Measurements from ENCODE around the gene GORASP2.

GORASP2 gene

GRCh38 chr2:170985407-170985806 is 56.4 kb downstream of the GORASP2 start:
- H3K36me3 ChIP-seq (ENCODE audit: insufficient read depth, low read depth, low read length), result peaks cover 18% of the 10 kb centered on the region
- no peak overlapping the region for H3K4me3 ChIP-seq (ENCODE audit: low read length)
- no peaks in the 10 kb centered on the region for H3K9me3 ChIP-seq (ENCODE audit: insufficient read depth, low read depth, low read length)
- peaks cover 8% of the 10 kb centered on the region; the same call in 1 of the 2 replicates for H3K4me1 ChIP-seq (ENCODE audit: insufficient read depth, low read length)
- no peak overlapping the region for H3K9ac ChIP-seq (ENCODE audit: low read depth, low read length)
- H3K27me3 ChIP-seq (ENCODE audit: insufficient read depth, low read length), result no peaks in the 10 kb centered on the region
- H3K27ac ChIP-seq (ENCODE audit: low read length), result no peak overlapping the region

GRCh38 chr2:170986566-170987258 is 57.7 kb downstream of the GORASP2 start:
- peaks cover 8% of the 10 kb centered on the region; the same call in 1 of the 2 replicates for H3K4me1 ChIP-seq (ENCODE audit: insufficient read depth, low read length)
- H3K27me3 ChIP-seq (ENCODE audit: insufficient read depth, low read length), result no peaks in the 10 kb centered on the region
- H3K9ac ChIP-seq (ENCODE audit: low read depth, low read length), result no peak overlapping the region
- peaks cover 30% of the 10 kb centered on the region for H3K36me3 ChIP-seq (ENCODE audit: insufficient read depth, low read depth, low read length)
- no peak overlapping the region for H3K4me3 ChIP-seq (ENCODE audit: low read length)
- no peaks in the 10 kb centered on the region for H3K9me3 ChIP-seq (ENCODE audit: insufficient read depth, low read depth, low read length)
- no peak overlapping the region for H3K27ac ChIP-seq (ENCODE audit: low read length)

- Histone ChIP-seq H3K4me3 (ENCODE audit: low read length) (no peak overlapping the region), H3K27ac (ENCODE audit: low read length) (no peak overlapping the region), H3K9ac (ENCODE audit: low read depth, low read length) (no peak overlapping the region), H3K4me1 (ENCODE audit: insufficient read depth, low read length) (no peaks in the 10 kb centered on the region), H3K27me3 (ENCODE audit: insufficient read depth, low read length) (no peaks in the 10 kb centered on the region), H3K9me3 (ENCODE audit: insufficient read depth, low read depth, low read length) (no peaks in the 10 kb centered on the region), H3K36me3 (ENCODE audit: insufficient read depth, low read depth, low read length) (peaks cover 72% of the 10 kb centered on the region)
These were observed 62.5 kb downstream of the GORASP2 start for GRCh38 chr2:170991398-170992182.

- Histone ChIP-seq H3K27me3 (ENCODE audit: insufficient read depth, low read length) (no peaks in the 10 kb centered on the region), H3K36me3 (ENCODE audit: insufficient read depth, low read depth, low read length) (peaks cover 75% of the 10 kb centered on the region), H3K9ac (ENCODE audit: low read depth, low read length) (no peak overlapping the region), H3K9me3 (ENCODE audit: insufficient read depth, low read depth, low read length) (no peaks in the 10 kb centered on the region), H3K4me3 (ENCODE audit: low read length) (no peak overlapping the region), H3K4me1 (ENCODE audit: insufficient read depth, low read length) (no peaks in the 10 kb centered on the region), H3K27ac (ENCODE audit: low read length) (no peak overlapping the region)
These were observed 67.3 kb downstream of the GORASP2 start for GRCh38 chr2:170996316-170996715.

GRCh38 chr2:170997893-170998597 is 69.0 kb downstream of the GORASP2 start:
- no peaks in the 10 kb centered on the region for H3K4me1 ChIP-seq (ENCODE audit: insufficient read depth, low read length)

GRCh38 chr2:170999654-171000053 is 70.6 kb downstream of the GORASP2 start:
- Histone ChIP-seq H3K36me3 (ENCODE audit: insufficient read depth, low read depth, low read length) (peaks cover 63% of the 10 kb centered on the region), H3K27ac (ENCODE audit: low read length) (no peak overlapping the region), H3K9ac (ENCODE audit: low read depth, low read length) (no peak overlapping the region), H3K27me3 (ENCODE audit: insufficient read depth, low read length) (no peaks in the 10 kb centered on the region), H3K9me3 (ENCODE audit: insufficient read depth, low read depth, low read length) (no peaks in the 10 kb centered on the region), H3K4me1 (ENCODE audit: insufficient read depth, low read length) (no peaks in the 10 kb centered on the region), H3K4me3 (ENCODE audit: low read length) (no peak overlapping the region)

More at GRCh38 chr2:170997893-170998597, 69.0 kb downstream of the GORASP2 start:
- no peak overlapping the region for H3K4me3 ChIP-seq (ENCODE audit: low read length)
- H3K27me3 ChIP-seq (ENCODE audit: insufficient read depth, low read length), result no peaks in the 10 kb centered on the region
- no peak overlapping the region for H3K27ac ChIP-seq (ENCODE audit: low read length)
- H3K9ac ChIP-seq (ENCODE audit: low read depth, low read length), result no peak overlapping the region
- no peaks in the 10 kb centered on the region for H3K9me3 ChIP-seq (ENCODE audit: insufficient read depth, low read depth, low read length)
- H3K36me3 ChIP-seq (ENCODE audit: insufficient read depth, low read depth, low read length), result peaks cover 65% of the 10 kb centered on the region

- peaks cover 77% of the 10 kb centered on the region for H3K36me3 ChIP-seq (ENCODE audit: insufficient read depth, low read depth, low read length)
- no peaks in the 10 kb centered on the region for H3K27me3 ChIP-seq (ENCODE audit: insufficient read depth, low read length)
- H3K9ac ChIP-seq (ENCODE audit: low read depth, low read length), result no peak overlapping the region
- H3K9me3 ChIP-seq (ENCODE audit: insufficient read depth, low read depth, low read length), result no peaks in the 10 kb centered on the region
- H3K27ac ChIP-seq (ENCODE audit: low read length), result no peak overlapping the region
- no peaks in the 10 kb centered on the region for H3K4me1 ChIP-seq (ENCODE audit: insufficient read depth, low read length)
- no peak overlapping the region for H3K4me3 ChIP-seq (ENCODE audit: low read length)
These were observed 75.3 kb downstream of the GORASP2 start for GRCh38 chr2:171004363-171004762.

- H3K27me3 ChIP-seq (ENCODE audit: insufficient read depth, low read length), result no peaks in the 10 kb centered on the region
- no peaks in the 10 kb centered on the region for H3K9me3 ChIP-seq (ENCODE audit: insufficient read depth, low read depth, low read length)
- H3K4me1 ChIP-seq (ENCODE audit: insufficient read depth, low read length), result no peaks in the 10 kb centered on the region
- no peak overlapping the region for H3K4me3 ChIP-seq (ENCODE audit: low read length)
- H3K27ac ChIP-seq (ENCODE audit: low read length), result no peak overlapping the region
- H3K9ac ChIP-seq (ENCODE audit: low read depth, low read length), result no peak overlapping the region
- H3K36me3 ChIP-seq (ENCODE audit: insufficient read depth, low read depth, low read length), result peaks cover 78% of the 10 kb centered on the region
These were observed 75.8 kb downstream of the GORASP2 start for GRCh38 chr2:171004833-171005232.

GRCh38 chr2:171008550-171009205 is 79.6 kb downstream of the GORASP2 start:
- Histone ChIP-seq H3K27ac (ENCODE audit: low read length) (no peak overlapping the region), H3K4me3 (ENCODE audit: low read length) (no peak overlapping the region), H3K27me3 (ENCODE audit: insufficient read depth, low read length) (no peaks in the 10 kb centered on the region), H3K4me1 (ENCODE audit: insufficient read depth, low read length) (no peaks in the 10 kb centered on the region), H3K9ac (ENCODE audit: low read depth, low read length) (no peak overlapping the region), H3K36me3 (ENCODE audit: insufficient read depth, low read depth, low read length) (peaks cover 80% of the 10 kb centered on the region), H3K9me3 (ENCODE audit: insufficient read depth, low read depth, low read length) (no peaks in the 10 kb centered on the region)

- Histone ChIP-seq H3K4me3 (ENCODE audit: low read length) (no peak overlapping the region), H3K9ac (ENCODE audit: low read depth, low read length) (no peak overlapping the region), H3K4me1 (ENCODE audit: insufficient read depth, low read length) (no peaks in the 10 kb centered on the region), H3K27ac (ENCODE audit: low read length) (no peak overlapping the region), H3K27me3 (ENCODE audit: insufficient read depth, low read length) (no peaks in the 10 kb centered on the region), H3K36me3 (ENCODE audit: insufficient read depth, low read depth, low read length) (peaks cover 81% of the 10 kb centered on the region), H3K9me3 (ENCODE audit: insufficient read depth, low read depth, low read length) (no peaks in the 10 kb centered on the region)
These were observed 80.3 kb downstream of the GORASP2 start for GRCh38 chr2:171009386-171009785.

GRCh38 chr2:171013851-171014250 is 84.8 kb downstream of the GORASP2 start:
- H3K4me1 ChIP-seq (ENCODE audit: insufficient read depth, low read length), result no peaks in the 10 kb centered on the region
- no peak overlapping the region for H3K4me3 ChIP-seq (ENCODE audit: low read length)
- peaks cover 50% of the 10 kb centered on the region for H3K36me3 ChIP-seq (ENCODE audit: insufficient read depth, low read depth, low read length)
- no peaks in the 10 kb centered on the region for H3K27me3 ChIP-seq (ENCODE audit: insufficient read depth, low read length)
- no peak overlapping the region for H3K9ac ChIP-seq (ENCODE audit: low read depth, low read length)
- no peak overlapping the region for H3K27ac ChIP-seq (ENCODE audit: low read length)
- H3K9me3 ChIP-seq (ENCODE audit: insufficient read depth, low read depth, low read length), result no peaks in the 10 kb centered on the region
